Kidney tubule cell (primary cell): ENCODE results near the gene SNRNP25.
A peak's percentile ranks its signal among the peaks of the same experiment; 100 is the strongest.

ENCODE experiments used
- DNase-seq: peaks from one replicate; pipeline ENCODE4 v3.0.0-alpha.2; 2018; ENCODE audit warnings: low spot score

Gene SNRNP25

DNA sequence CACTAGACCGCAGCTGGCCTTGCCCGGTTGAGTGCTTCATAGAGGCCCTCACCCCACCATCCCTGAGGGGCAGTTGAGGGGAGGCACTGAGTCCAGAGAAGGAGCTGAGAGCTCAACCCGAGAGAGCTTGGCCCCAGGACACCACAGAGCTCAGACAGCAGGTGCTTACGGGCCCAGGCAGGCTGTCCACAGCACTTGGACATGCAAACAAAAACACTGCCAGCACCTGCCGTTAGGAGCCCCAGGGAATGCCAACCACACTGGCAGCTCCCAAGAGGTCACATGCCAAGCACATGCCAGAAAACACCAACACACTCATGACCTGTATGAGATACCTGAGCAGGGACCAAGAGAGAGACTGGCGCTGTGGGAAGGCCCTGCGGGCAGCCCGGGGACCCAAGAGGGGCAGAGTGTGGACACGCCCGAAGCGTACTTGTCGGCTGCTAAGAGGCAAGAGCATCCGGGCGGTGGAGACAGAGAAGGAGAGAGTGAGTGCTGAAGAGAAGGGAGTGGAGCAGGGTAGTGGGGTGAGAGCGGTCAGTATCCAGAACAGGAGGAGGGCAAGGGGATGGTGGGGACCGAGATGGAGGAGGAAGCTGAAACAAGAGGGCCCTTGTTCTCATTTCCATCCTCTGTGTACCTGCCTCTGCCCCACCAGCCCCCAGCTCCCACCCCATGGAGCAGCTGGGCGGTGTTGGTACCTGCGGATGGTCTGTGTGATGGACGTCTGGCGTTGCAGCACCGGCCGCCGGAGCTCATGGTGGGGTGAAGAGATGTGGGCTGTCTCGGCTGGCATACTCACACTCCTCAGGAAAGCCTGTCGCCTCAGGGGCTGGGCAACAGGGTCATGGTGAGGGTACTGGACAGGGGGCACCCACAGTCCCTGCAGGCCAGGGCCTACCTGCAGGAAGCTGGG lies 10.6 kb downstream of the SNRNP25 start:
- DNase-seq = no peak

DNA sequence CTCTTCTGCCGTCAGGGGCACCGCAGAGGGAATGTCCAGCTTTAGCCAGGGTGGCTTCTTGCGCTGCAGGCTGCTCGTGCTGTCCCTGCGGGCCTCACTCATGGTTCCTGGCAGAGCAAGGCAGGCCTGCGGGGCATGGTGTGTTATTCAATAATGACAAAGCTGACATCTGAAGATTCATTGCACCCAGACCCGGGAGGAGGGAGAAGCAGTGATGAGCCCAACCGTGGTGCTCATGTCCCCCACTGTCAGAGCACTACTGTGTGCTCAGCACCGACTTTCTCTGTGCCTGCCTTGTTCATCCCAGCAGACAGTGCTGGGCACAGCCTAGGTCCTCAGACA lies 11.3 kb downstream of the SNRNP25 start:
- no peak for DNase-seq

DNA sequence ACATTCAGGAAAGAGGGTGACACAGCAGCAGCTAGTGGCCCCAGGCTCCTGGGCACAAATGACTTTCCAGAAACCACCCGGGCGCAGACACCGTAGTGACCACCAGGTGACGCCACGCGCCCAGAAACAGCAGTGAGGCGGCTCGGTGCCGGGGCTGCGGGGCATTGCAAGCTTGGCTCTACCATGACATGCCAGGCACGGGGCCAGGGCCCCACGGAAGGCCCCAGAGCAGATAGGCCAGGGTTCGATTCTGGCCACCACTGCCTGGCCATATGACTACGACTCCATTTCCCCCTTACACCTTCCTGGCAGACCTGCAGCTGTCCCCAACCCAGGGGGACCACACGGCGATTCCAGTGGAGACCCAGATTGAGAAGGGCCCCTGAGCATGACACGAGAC lies 12.1 kb downstream of the SNRNP25 start:
- peak; percentile 80 for DNase-seq

DNA sequence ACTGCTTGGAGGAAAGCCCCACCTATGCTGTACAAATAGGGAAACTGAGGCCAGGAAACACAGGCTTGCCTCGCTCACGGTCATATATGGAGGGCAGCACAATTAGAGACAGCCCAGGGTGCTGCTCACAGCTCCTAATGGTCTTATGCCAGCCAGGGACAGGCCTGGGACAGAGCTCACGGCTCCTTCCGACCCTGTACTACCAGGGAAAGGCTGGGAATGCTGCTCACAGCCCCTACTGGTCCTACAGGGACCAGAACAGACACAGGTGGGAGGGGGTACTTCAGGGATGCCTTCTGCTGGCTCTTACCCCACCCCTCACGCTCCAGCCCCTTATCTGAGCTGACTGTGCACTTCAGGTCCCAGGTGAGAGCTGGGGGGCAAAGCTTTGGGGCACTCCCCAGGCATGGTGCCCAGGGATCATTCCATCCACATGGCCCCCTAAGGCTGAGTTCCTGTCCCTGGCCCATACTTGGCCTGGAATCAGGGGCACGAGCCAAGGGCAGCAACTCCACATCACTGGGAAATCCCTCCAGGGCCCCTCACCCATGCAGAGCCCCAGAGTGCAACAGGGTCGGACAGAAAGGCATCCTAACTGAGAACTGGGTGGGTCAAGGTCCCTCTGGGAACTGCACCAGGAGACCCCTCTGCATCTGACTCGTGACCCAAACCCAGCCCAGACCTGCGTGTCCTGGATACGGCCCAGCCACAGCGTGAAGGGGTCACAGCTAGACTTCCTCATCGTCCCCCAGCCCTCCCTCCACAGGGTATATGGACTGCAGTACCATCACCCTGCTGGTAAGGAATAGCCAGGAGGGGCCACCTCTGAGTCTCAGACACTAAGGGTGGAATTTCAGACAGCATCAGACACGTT lies 12.9 kb downstream of the SNRNP25 start:
- no peak for DNase-seq

DNA sequence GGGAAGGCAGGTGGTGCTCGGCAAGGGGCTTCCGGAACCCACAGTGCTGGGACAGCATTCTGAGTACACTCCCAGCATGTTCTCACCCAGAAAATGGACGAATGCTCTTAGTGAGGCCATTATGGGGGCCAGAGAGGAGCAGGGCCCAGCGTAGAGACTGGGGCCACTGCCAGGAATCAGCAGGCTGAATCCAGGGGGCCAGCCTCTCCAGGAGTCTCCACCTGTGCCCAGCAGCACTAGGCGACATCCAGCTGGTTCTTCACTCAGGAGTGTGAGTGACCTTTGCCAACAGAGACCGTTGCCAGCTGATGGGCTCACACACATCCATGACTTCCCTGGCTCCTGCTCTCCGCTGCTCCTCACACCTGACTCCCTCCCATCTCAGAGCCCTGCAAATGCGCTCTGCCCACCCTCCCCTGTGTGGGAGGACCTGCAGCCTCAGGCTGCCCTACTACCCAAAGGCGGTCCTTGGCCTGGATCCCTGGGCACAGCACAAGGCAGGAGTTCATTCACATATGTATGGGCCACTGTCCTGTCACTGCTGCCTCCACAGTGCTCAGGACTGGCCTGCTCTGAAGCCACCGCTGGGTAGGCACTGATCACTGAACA lies 13.7 kb downstream of the SNRNP25 start:
- no peak for DNase-seq

DNA sequence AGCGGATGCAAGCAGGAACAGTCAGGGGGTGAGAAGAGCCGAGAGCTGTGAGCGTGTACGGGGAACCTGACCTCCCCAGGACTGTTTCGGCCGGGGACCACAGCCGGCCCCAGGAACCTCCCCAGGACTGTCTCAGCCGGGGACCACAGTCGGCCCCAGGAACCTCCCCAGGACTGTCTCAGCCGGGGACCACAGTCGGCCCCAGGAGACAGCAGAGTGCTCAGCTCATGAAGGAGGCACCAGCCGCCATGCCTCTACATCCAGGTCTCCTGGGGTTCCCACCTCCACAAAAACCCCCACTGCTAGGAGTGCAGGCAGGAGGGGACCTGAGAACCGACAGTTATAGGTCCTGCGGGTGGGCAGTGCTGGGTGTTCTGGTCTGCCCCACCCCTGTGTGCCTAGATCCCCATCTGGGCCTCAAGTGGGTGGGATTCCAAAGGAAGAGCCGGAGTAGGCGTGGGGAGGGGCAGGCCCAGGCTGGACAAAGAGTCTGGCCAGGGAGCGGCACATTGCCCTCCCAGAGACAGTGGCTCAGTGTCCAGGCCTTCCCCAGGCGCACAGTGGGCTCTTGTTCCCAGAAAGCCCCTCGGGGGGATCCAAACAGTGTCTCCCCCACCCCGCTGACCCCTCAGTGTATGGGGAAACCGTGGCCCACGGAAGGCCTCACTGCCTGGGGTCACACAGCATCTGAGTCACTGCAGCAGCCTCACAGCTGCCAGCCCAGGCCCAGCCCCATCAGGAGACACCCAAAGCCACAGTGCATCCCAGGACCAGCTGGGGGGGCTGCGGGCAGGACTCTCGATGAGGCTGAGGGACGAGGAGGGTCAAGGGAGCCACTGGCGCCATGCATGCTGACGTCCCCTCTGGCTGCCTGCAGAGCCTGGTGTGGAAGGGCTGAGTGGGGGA lies 14.5 kb downstream of the SNRNP25 start:
- no peak for DNase-seq

DNA sequence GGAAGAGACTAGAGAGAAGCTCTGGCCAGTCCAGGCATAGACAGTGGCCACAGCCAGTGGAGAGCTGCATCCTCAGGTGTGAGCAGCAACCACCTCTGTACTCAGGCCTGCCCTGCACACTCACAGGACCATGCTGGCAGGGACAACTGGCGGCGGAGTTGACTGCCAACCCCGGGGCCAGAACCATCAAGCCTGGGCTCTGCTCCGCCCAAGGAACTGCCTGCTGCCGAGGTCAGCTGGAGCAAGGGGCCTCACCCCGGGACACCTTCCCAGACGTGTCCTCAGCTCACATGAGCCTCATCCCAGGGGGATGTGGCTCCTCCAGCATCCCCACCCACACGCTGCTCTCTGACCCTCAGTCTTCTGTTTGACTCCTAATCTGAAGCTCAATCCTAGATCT lies 15.6 kb downstream of the SNRNP25 start:
- DNase-seq = no peak

DNA sequence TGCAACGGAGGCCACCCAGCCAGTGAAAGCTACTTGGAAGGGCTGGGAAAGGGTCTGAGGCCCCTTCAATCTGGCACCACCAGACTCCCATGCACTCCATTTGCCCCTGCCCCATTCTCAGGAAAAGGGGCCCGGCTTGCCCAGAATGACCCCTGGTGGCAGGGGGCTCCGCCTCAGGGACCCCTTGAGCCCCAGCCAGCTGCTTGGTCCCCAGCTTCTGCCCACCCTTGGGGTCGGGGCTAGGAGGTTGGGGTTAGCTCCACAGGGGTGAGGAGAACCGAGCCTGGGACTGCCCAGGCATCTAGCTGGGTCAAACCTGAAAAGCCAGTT lies 17.5 kb downstream of the SNRNP25 start:
- DNase-seq = no peak

DNA sequence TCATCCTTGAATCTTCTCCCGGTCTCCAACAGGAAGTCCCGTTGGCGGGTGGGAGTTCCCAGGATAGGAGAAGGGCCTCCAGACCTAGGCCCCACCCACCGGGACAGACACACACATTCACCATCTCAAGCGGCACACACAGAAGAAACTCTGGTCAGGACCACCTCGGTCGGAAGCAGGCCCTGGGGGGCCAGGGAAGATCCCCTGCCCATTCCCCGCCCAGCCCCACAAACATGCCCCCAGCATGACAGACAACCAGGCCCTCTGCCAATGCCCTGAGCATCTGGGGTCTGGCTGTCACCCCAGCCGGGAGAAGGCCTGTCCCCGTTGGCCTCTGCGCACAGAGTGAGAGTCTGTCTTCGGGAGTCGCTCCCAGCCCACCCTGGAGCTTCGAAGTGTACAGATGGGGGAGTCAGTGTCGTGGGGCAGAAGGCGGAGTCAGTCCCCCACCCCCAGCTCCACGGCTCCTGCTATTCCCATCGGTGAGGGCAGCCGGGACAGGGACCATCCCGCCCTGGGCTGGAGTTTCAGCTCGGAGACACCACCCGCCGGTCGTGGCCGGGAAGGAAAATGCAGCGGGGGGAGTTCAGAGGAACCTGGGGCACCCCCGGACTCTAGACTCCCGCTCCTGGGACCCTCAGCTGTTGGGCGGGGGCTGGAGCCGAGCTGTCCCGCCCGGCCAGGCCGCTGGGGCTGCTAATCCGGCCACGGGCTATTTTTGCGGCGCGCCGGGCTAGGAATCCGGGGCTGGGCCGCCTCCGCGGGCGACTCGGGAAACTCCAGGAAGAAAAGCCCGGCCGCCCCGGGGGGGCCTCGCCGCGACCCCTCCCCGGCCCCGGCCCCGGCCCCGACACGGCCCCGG lies 18.1 kb downstream of the SNRNP25 start:
- DNase-seq = peak; percentile 81

DNA sequence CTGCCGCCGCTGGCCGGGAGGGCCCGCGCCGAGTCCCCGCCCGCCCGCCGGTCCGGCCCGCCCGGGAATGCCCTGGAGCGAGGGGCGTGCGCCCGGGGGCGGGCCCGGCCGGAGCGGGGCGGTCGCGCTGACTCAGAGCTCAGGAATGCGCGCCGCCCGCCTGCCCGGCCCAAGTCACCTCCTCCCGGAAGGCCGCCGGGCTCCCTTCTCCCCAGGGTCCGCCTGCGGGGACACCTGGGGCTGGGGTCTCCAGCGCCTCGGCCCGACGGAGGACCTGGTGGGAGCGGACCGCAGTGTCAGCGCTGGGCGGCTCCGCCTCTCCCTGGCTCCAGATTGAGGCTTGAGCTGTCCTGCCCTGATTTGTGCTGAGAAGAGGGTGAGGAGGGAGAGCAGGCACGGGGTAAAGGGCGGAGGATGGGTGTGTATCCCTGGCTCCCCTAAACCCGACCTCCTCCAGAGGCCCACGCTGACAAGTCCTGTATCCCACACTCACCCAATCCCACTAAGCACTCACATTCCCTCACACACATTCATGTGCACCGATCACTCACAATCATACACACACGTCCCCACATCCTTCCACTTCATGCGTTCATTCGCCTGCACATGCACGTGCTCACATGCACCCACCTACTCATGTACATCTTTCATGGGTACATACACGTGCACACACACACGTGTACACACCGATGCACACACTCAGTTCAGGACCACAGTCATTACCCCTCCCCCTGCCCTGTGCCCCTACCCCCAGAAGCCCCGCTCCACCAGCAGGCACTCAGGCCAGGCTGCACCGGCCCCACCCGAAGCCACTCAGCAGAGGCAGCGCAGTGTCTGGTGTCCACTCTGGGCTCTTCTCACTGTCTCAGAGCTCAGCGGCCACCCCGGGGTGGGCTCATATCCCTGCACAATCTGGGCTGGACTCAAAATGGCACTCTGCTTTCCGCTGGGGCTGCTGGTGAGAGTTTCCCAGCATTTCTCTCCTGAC lies 19.2 kb downstream of the SNRNP25 start, which contains the start of gene RHBDF1:
Gene RHBDF1 (minus strand): TSS at position 71 of the 988 bp plus-strand sequence. CDS start 7,616 bp downstream, outside the sequence.
- peak; percentile 73 for DNase-seq

DNA sequence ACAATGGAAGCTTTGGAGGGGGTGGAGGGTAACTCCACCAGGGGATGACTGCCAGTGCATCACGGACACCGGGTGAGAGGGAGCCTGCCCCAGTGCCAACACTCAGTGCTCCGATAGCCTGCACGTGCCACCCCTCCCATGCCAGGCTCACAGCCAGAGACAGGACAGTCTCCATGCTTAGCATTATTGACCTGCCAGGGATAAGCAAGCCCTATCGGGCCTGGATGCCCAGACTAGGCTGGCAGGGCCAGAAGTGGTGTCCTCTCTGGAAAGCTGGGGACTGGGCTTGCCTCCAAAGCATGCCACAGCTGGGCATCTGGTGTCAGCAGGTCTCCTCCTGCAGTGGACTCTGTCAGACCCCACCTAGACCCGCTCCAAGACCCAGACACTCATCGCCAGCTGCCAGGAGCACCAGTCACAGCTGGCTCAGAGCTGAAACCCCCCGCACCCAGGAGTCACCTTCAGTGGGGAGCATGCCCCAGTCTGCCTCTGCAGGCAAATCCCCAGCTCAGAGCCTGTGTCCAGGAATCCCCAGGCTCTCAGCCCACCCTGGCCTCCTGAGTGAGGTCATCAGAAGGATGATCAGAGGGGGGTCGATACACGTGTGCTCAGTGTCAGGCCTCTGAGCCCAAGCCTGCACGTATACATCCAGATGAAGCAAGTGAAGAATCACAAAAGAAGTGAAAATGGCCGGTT lies 20.6 kb downstream of the SNRNP25 start:
- no peak for DNase-seq

DNA sequence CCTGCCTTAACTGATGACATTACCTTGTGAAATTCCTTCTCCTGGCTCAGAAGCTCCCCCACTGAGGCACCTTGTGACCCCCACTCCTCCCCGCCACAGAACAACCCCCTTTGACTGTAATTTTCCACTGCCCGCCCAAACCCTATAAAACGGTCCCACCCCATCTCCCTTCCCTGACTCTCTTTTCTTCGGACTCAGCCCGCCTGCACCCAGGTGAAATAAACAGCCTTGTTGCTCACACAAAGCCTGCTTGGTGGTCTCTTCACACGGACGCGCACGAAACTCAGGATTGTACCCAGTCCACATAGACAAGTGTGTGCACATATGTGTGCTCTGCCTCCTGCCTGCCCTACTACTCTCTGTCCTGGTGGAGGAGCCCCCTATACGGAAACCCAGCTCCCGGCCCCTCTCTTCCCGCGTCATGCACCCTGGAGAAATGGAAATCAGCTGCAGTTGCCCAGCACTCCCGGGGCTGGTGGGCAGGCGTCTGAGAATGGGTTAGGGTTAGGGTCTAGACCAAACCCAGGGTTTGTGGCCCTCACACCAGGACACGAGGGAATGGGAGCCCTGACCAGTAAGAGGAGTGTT lies 21.2 kb downstream of the SNRNP25 start:
- no peak for DNase-seq

DNA sequence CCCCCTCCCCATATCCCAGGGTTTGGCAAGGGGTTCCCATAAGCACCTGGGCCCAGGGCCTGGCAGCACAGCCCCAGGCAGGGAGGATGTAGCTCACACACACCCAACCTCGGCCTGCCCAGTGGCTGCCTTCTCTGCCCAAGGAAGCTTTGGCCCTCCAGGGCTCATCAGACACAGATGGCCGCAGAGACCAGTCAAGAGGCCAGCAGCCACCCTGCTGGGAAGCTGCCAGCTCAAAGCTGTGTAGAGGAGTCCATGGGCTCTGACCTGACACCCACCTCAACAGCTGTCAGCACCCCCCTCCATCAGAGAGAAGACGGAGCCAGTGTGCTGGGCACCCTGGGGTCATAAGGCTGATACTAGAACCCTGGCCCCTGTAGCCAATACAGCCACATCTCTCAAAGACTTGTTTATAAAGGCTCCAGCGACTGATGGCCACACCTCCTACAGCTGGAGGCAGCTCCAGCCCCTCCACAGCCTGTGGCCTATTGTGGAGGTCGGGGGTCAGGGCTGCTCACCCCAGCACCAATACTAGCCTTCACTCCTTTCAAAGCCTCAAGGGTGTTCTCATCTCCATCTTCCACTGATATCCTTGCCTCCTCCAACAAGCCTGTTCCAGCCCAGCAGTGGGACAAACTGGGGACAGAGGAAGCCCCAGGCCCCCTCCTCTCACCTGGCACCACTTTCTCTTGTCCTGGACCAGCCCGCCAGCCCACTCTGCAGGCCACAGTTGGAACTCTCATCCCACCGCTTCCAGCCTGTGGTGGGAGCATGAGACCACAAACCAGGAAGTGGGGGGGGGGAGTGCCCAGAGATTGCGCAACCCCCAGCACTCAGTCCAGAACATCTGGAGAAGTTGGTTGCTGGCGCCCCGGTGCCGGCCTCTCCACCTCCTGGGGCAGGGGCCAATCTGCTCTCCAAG lies 22.2 kb downstream of the SNRNP25 start:
- peak; percentile 37 for DNase-seq

DNA sequence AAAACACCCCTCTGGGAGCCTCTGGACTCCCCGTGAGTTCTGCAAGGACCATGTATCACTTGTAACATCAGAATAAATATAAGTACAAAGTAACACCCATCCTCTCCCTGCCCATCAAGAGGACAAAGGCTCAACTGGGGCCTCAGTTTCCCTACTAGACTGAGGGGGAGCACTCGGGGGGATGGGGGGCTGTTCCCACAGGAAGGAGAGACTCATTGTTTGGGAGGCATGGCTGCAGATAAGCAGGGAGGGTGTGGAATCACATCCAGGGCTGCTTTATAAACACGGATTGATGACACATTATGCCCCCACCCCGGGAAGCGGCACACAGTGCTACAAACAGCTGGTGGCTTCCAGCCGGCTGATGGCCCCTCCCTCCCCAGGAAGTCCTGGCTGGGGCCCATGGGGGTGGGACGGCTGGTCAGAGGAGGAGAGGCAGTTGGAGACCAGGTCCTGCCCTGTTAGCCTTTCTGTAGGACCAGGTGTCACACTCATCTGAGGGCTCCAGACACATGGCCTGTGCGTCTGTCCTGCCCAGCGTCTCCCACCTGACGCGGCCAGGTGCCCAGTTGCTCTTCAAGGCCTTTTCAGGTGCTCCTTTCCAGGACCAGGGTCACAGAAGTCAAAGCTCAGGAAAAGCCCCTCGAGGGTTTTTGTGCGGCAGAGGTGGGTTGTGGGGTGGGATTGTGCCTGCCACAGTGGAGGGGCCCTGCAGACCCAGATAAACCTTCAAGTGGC lies 23.1 kb downstream of the SNRNP25 start:
- peak; percentile 65 for DNase-seq

DNA sequence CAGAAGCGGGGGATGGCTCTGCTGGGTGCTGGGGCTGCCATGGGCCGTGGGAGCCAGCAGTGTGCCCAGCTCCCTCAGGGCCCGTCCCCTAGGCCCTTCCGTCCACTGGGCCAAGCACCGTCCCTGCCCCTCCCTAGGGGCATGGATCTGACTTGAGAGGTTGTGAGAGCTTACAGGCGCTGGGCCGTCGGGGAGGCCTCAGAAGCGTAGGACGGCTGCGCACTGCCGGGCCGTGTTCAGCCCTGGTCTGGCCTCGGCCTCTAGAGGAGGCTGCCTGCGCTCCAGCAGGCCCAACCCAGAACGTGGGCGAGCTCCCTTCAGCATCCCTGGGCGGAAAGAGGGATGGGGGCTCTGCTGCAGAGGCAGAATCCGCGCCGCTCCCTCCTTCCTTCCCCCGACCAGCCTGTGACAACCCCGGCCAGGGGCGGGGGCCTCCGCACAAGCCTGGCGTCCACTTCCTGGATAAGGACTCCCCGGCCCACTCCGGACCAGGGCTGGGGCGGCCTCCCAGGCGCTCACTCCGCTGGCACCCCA lies 23.7 kb downstream of the SNRNP25 start:
- DNase-seq = peak; percentile 43

DNA sequence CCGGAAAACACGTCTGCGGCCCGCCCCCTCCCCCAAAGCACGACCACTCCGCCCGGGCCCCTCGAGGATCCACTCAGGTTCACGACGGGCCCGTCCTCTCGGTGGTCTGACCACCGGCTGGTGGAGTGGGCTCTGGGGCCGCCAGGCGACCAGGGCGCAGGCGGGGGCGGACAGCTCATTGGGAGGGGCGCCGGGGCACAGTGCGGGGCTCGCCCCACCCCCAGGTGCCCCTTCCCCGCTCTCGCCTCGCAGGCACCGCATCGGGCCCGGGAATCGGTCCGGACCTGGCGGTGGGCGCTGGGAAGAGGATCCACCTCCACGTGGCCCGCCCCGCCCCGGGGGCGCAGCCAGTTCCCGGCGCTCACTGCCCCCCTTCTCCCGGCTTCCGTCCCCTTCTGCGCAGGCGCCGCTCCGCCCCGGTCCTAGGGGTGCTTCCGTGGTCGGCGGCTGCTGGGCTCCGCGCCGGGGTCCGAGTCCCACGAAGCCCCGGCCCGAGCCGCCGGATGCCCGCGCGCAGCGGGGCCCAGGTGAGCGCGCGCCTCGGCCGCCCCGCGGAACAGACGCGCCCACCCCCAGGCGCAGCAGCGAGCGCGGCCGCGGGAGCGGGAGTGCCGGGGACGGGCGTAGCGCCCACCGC lies 24.3 kb downstream of the SNRNP25 start, which contains the start of gene MPG:
Gene MPG (plus strand): TSS at position 419 of the 637 bp plus-strand sequence. CDS start 85 bp downstream, at position 504.
- DNase-seq = peak; percentile 83
